GM12872 (cell line): Measurements from ENCODE around the gene NUP43.

ENCODE experiments used
- CTCF ChIP-seq: IDR thresholded peaks from 3 replicates; pipeline ENCODE4 v1.5.1; 2011; ENCODE audit warnings: low read depth, mild to moderate bottlenecking, low read length, moderate library complexity; ENCODE audit not compliant: insufficient read depth

Gene NUP43

GRCh38 chr6:149680503-149680902 is 65.8 kb downstream of the NUP43 start:
- no peak for TF ChIP-seq CTCF
